ENCODE data around the gene TP73.

Gene TP73

DNA sequence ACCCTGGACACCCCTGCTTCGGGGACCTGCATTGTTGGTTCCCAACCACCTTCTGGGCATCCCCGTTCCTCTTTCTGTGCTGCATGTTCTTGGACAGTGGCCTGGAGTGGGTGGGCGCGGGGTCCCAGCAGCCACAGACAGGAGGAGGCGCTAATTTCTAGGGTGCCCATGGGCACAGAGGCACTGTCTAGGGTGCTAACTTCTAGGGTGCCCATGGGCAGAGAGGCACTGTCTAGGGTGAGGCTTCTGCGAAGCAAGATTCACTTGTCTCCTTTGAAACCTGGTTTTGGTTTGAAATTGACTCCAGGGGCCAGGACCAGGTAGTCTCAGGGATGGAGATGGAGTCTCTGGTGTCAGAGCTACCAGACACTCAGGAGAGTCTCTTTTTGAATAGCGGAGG is 40.2 kb upstream of the TP73 start:
- H3K4me3 ChIP-seq (ENCODE audit: insufficient read length, low read depth) = peak overlapping the region; percentile 28
- no peak for DNase-seq (ENCODE audit: low read depth, low spot score)
- peak overlapping the region; percentile 42 for H3K9ac ChIP-seq (ENCODE audit: insufficient read length, low read depth)
- no peaks in the 10 kb centered on the region for H3K9me3 ChIP-seq (ENCODE audit: insufficient read depth, low read length)
- TF ChIP-seq SUZ12 (IDR thresholded peaks at IDR 0.05; ENCODE audit: extremely low read depth, insufficient read depth, insufficient read length) (no peak), YY1 (IDR thresholded peaks at IDR 0.05; ENCODE audit: insufficient read depth, insufficient read length) (no peak), ZNF274 (IDR thresholded peaks at IDR 0.05; ENCODE audit: low read depth, low read length) (no peak)
- peaks cover 42% of the 10 kb centered on the region for H3K4me1 ChIP-seq (ENCODE audit: insufficient read depth, insufficient read length)
- peaks cover 13% of the 10 kb centered on the region for H3K27me3 ChIP-seq (ENCODE audit: insufficient read depth, insufficient read length)
- H3K36me3 ChIP-seq (ENCODE audit: insufficient read depth, insufficient read length, low read length) = no peaks in the 10 kb centered on the region

DNA sequence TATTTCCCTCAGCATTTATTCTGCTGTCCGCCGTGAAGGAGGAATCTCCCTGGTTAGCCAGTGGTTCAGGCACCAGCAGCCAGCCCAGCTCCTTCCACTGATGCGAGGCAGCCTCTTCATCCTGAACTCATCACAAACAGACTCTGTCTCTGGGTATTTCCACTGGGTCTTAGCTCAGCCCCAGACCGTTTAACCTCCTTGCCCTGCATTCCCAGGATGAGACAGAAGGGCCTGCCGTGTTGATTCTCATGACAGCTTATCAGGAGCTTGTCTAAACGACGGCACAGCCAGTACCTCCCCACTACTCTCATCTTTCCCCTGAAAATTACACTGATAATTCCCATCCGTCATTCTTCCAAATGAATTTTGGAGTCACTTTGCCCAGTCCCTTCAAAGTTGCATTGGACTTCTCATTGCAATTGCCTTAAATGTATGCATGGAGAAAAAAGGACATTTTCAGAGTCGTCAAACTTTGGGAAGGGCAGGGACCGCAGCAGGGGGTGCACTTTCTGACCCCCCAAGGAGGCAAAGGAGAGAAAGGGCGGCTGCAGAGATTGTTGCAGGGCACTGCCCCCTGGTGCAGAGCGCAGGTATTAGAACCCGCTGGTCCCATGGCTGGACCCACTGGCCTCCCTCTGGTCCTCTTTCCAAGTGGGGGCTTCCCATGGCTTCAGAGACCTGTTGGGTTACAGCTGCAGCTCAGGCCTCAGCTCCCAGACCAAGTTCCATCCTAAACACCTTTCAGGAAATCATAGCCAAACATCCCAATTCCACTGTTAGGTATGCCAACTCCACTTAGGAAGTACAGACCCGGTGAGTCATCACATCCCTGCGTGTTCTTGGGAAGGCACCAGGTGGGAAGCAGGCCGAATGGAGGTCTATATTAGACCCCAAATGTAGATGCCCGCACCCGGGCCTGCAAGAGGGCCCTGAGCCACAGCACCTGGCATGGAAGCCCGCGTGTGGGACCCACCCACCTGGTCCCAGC is 37.3 kb upstream of the TP73 start:
- no peaks in the 10 kb centered on the region for H3K9me3 ChIP-seq (ENCODE audit: insufficient read depth, low read length)
- TF ChIP-seq ZNF274 (IDR thresholded peaks at IDR 0.05; ENCODE audit: low read depth, low read length) = no peak
- no peak for TF ChIP-seq SUZ12 (IDR thresholded peaks at IDR 0.05; ENCODE audit: extremely low read depth, insufficient read depth, insufficient read length)
- TF ChIP-seq YY1 (IDR thresholded peaks at IDR 0.05; ENCODE audit: insufficient read depth, insufficient read length) = no peak
- no peaks in the 10 kb centered on the region for H3K36me3 ChIP-seq (ENCODE audit: insufficient read depth, insufficient read length, low read length)
- peaks cover 14% of the 10 kb centered on the region for H3K27me3 ChIP-seq (ENCODE audit: insufficient read depth, insufficient read length)
- no peak overlapping the region for H3K9ac ChIP-seq (ENCODE audit: insufficient read length, low read depth)
- H3K4me1 ChIP-seq (ENCODE audit: insufficient read depth, insufficient read length) = peaks cover 27% of the 10 kb centered on the region
- no peak overlapping the region for H3K4me3 ChIP-seq (ENCODE audit: insufficient read length, low read depth)
- no peak for DNase-seq (ENCODE audit: low read depth, low spot score)

DNA sequence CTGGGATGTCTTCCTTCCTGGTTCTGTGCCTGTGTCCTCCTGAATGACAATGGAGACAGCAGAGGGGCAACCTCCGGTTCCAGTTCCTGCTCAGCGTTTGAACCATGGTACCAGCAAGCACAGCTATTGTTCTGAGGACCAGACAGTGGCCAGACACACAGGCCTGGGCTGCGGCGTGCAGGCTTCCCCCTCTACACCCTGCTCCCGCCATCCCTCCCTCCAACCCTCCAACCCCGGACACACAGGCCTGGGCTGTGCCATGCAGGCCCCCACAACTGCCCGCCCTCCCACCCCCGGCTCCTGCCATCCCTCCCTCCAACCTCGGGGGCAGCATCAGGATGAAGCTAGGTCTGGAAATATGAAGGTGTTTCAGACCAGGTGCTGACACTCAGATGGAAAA is 35.5 kb upstream of the TP73 start:
- TF ChIP-seq SUZ12 (IDR thresholded peaks at IDR 0.05; ENCODE audit: extremely low read depth, insufficient read depth, insufficient read length) = no peak
- TF ChIP-seq ZNF274 (IDR thresholded peaks at IDR 0.05; ENCODE audit: low read depth, low read length) = no peak
- TF ChIP-seq YY1 (IDR thresholded peaks at IDR 0.05; ENCODE audit: insufficient read depth, insufficient read length) = no peak
- Histone ChIP-seq H3K4me3 (ENCODE audit: insufficient read length, low read depth) (no peak overlapping the region), H3K36me3 (ENCODE audit: insufficient read depth, insufficient read length, low read length) (no peaks in the 10 kb centered on the region), H3K9me3 (ENCODE audit: insufficient read depth, low read length) (no peaks in the 10 kb centered on the region), H3K4me1 (ENCODE audit: insufficient read depth, insufficient read length) (peaks cover 26% of the 10 kb centered on the region), H3K27me3 (ENCODE audit: insufficient read depth, insufficient read length) (peaks cover 21% of the 10 kb centered on the region), H3K9ac (ENCODE audit: insufficient read length, low read depth) (no peak overlapping the region)
- no peak for DNase-seq (ENCODE audit: low read depth, low spot score)

DNA sequence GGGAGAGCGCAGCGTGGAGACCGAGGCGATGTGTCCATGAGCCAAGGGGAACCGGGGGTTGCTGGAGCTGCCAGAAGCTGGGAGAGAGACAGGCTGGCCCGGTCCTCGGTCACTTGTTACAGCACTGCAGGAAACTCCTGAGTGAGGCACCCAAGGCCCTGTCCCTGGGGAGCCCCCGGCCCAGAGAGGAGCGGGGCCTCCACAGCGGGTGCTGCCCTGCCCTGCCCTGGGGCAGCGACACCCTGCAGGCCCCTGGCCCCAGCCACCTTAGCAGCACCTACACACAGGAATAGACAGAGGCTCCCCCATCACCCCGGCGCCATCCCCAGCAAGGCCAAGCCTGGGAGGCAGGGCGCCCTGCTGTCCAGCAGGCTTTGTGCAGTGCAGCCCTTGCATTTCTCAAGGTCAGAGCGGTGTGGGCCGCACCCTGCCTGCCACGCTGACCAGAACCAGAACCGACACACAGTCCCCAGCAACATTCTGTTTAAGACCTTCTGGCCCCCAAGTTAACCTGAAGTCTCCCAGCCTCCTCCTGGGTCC is 34.4 kb upstream of the TP73 start:
- Histone ChIP-seq H3K9ac (ENCODE audit: insufficient read length, low read depth) (no peak overlapping the region), H3K27me3 (ENCODE audit: insufficient read depth, insufficient read length) (peaks cover 11% of the 10 kb centered on the region), H3K9me3 (ENCODE audit: insufficient read depth, low read length) (no peaks in the 10 kb centered on the region), H3K36me3 (ENCODE audit: insufficient read depth, insufficient read length, low read length) (no peaks in the 10 kb centered on the region), H3K4me3 (ENCODE audit: insufficient read length, low read depth) (no peak overlapping the region), H3K4me1 (ENCODE audit: insufficient read depth, insufficient read length) (peaks cover 20% of the 10 kb centered on the region)
- DNase-seq (ENCODE audit: low read depth, low spot score) = no peak
- no peak for TF ChIP-seq ZNF274 (IDR thresholded peaks at IDR 0.05; ENCODE audit: low read depth, low read length)
- no peak for TF ChIP-seq YY1 (IDR thresholded peaks at IDR 0.05; ENCODE audit: insufficient read depth, insufficient read length)
- TF ChIP-seq SUZ12 (IDR thresholded peaks at IDR 0.05; ENCODE audit: extremely low read depth, insufficient read depth, insufficient read length) = no peak

DNA sequence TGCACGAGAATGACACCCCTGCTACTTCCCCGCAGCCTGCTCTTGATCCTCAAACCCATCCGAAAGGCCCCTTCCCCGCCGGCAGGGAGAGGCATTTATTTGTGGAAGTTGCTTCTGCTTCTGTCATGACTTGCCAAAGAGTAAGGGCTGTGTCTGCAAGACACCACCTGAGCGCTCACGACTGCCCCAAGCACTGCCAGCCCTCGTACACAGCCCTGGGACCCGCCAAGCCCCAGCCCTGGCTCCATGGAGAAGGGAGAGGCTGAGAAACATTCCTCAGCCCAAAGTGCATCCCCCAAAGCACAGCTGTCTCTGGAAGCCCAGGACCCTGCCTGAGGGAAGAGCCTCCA is 33.8 kb upstream of the TP73 start:
- Histone ChIP-seq H3K36me3 (ENCODE audit: insufficient read depth, insufficient read length, low read length) (no peaks in the 10 kb centered on the region), H3K27me3 (ENCODE audit: insufficient read depth, insufficient read length) (peaks cover 17% of the 10 kb centered on the region), H3K9me3 (ENCODE audit: insufficient read depth, low read length) (no peaks in the 10 kb centered on the region), H3K4me3 (ENCODE audit: insufficient read length, low read depth) (no peak overlapping the region), H3K4me1 (ENCODE audit: insufficient read depth, insufficient read length) (peaks cover 16% of the 10 kb centered on the region), H3K9ac (ENCODE audit: insufficient read length, low read depth) (peak overlapping the region; percentile 32)
- TF ChIP-seq ZNF274 (IDR thresholded peaks at IDR 0.05; ENCODE audit: low read depth, low read length) (no peak), YY1 (IDR thresholded peaks at IDR 0.05; ENCODE audit: insufficient read depth, insufficient read length) (no peak), SUZ12 (IDR thresholded peaks at IDR 0.05; ENCODE audit: extremely low read depth, insufficient read depth, insufficient read length) (no peak)
- no peak for DNase-seq (ENCODE audit: low read depth, low spot score)

DNA sequence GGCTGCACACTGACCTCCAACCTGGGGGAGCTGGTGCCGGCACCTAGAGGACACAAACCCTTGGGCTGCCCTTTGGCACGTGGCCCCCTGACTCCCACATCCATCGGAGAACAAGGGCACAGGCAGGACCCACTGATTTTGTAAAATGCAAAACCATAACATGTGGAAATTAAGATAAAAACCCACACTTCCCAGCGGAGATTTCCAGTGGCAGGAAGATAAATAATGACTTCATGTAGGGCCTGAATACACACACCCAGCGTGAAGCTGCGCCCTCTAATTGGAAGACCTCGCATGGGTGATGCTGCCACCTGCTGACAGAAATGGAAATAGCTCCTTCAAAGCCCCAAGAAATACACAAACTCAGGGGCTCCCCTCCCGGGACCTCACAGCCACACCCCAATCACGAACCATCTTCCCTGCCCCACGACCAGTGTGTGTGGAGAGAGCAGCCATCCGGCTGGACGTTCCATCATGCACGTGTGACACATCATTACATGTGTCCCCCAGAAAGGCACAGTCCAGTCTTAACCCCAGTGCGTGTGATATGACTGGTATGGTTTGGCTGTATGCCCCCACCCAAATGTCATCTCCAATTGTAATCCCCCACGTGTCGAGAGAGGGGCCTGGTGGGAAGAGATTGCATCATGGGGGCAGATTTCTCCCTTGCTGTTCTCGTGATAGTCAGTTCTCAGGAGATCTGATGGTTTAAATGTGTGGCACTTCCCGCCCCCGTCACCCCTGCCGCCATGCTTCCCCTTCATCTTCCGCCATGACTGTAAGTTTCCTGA is 33.2 kb upstream of the TP73 start:
- no peak overlapping the region for H3K4me3 ChIP-seq (ENCODE audit: insufficient read length, low read depth)
- no peak overlapping the region for H3K9ac ChIP-seq (ENCODE audit: insufficient read length, low read depth)
- no peak for TF ChIP-seq ZNF274 (IDR thresholded peaks at IDR 0.05; ENCODE audit: low read depth, low read length)
- no peak for TF ChIP-seq SUZ12 (IDR thresholded peaks at IDR 0.05; ENCODE audit: extremely low read depth, insufficient read depth, insufficient read length)
- no peak for TF ChIP-seq YY1 (IDR thresholded peaks at IDR 0.05; ENCODE audit: insufficient read depth, insufficient read length)

More for the DNA sequence above, 33.2 kb upstream of the TP73 start:
- no peaks in the 10 kb centered on the region for H3K36me3 ChIP-seq (ENCODE audit: insufficient read depth, insufficient read length, low read length)
- peaks cover 12% of the 10 kb centered on the region for H3K4me1 ChIP-seq (ENCODE audit: insufficient read depth, insufficient read length)
- H3K27me3 ChIP-seq (ENCODE audit: insufficient read depth, insufficient read length) = peaks cover 23% of the 10 kb centered on the region
- no peaks in the 10 kb centered on the region for H3K9me3 ChIP-seq (ENCODE audit: insufficient read depth, low read length)
- DNase-seq (ENCODE audit: low read depth, low spot score) = peak; percentile 54
